CD14-positive monocyte (primary cell): Measurements from ENCODE around the gene HCST. TPM values are rescaled to one million over a fixed set of nuclear protein-coding genes. Genes with fewer than 3 reads are reported as not detected.
A peak's percentile ranks its signal among the peaks of the same experiment; 100 is the strongest.

Source experiments
- DNase-seq, 3 donors: peaks; one replicate each; pipeline ENCODE4 v3.0.0-alpha.2; 2011 to 2022
- H2AFZ ChIP-seq: 2 replicates; pipeline ENCODE4 v1.6.0; 2012; ENCODE audit warnings: mild to moderate bottlenecking, low read depth, low read length, inconsistent platforms; ENCODE audit not compliant: insufficient read depth, poor library complexity, severe bottlenecking
- H3K27ac ChIP-seq, 2 donors: 1 replicate in 1 of 2; 2 replicates in 1 of 2; pipeline ENCODE4 v1.5.1; 2012 to 2013; ENCODE audit warnings: low read length in 2 of 2, control low read depth in 1 of 2, inconsistent platforms in 1 of 2, low read depth in 1 of 2, mild to moderate bottlenecking in 1 of 2
- H3K27me3 ChIP-seq, 2 donors: one replicate each; pipeline versions ENCODE4 v1.6.0 to v1.6.1; 2011 to 2013; ENCODE audit warnings: low read length in 2 of 2; ENCODE audit not compliant: control insufficient read depth in 2 of 2, insufficient read depth in 2 of 2
- H3K36me3 ChIP-seq, 2 donors: replicated peaks in 1 of 2; 1 replicate in 1 of 2; 2 replicates in 1 of 2; pipeline versions ENCODE4 v1.5.1 to v1.6.1; 2012 to 2013; ENCODE audit warnings: low read length in 2 of 2, control low read depth in 1 of 2, inconsistent platforms in 1 of 2, mild to moderate bottlenecking in 1 of 2; ENCODE audit not compliant: insufficient read depth in 2 of 2, control insufficient read depth in 1 of 2
- H3K4me1 ChIP-seq, 2 donors: 1 replicate in 1 of 2; 2 replicates in 1 of 2; pipeline versions ENCODE4 v1.5.1 to v1.6.1; 2012 to 2013; ENCODE audit warnings: low read length in 2 of 2, control low read depth in 1 of 2, inconsistent platforms in 1 of 2, mild to moderate bottlenecking in 1 of 2, moderate library complexity in 1 of 2; ENCODE audit not compliant: insufficient read depth in 2 of 2, control insufficient read depth in 1 of 2
- H3K4me2 ChIP-seq: replicated peaks from 2 replicates; pipeline ENCODE3; 2012; ENCODE audit warnings: low read length, moderate library complexity, mild to moderate bottlenecking; ENCODE audit not compliant: poor library complexity, severe bottlenecking; ENCODE audit errors: extremely low read depth
- H3K4me3 ChIP-seq, 3 experiments: fragments of 200-600 bp in 1 of 3; sonication (generic) in 1 of 3; replicated peaks in 1 of 3; 1 replicate in 2 of 3; 2 replicates in 1 of 3; pipeline ENCODE4 v1.5.1; 2011 to 2013; ENCODE audit warnings: low read length in 3 of 3, mild to moderate bottlenecking in 3 of 3, control low read depth in 2 of 3, low read depth in 2 of 3, inconsistent platforms in 1 of 3, moderate library complexity in 1 of 3
- H3K79me2 ChIP-seq: 2 replicates; pipeline ENCODE4 v1.6.0; 2012; ENCODE audit warnings: mild to moderate bottlenecking, control low read depth, inconsistent platforms, low read length, moderate library complexity; ENCODE audit not compliant: insufficient read depth
- H3K9ac ChIP-seq: 2 replicates; pipeline ENCODE4 v1.6.0; 2017; ENCODE audit warnings: low read length, mild to moderate bottlenecking; ENCODE audit not compliant: insufficient read depth, poor library complexity, severe bottlenecking
- H3K9me3 ChIP-seq, 2 donors: replicated peaks in 1 of 2; 1 replicate in 1 of 2; 2 replicates in 1 of 2; pipeline versions ENCODE4 v1.5.1 to v1.6.1; 2012 to 2013; ENCODE audit warnings: low read length in 2 of 2, control low read depth in 1 of 2; ENCODE audit not compliant: control insufficient read depth in 1 of 2, insufficient read depth in 1 of 2
- H4K20me1 ChIP-seq: 2 replicates; pipeline ENCODE4 v1.6.0; 2012; ENCODE audit warnings: mild to moderate bottlenecking, low read length, control low read depth, moderate library complexity; ENCODE audit not compliant: insufficient read depth
- H3K27ac Mint-ChIP-seq, 7 donors: one replicate each; pipeline ENCODE4 v1.8.0; 2020; ENCODE audit warnings: mild to moderate bottlenecking in 7 of 7, mixed read lengths in 7 of 7, moderate library complexity in 6 of 7, inconsistent platforms in 2 of 7
- H3K27me3 Mint-ChIP-seq, 3 donors: one replicate each; pipeline ENCODE4 v1.8.0; 2021 to 2022; ENCODE audit warnings: low read depth in 3 of 3, mild to moderate bottlenecking in 3 of 3, mixed read lengths in 3 of 3, moderate library complexity in 3 of 3, inconsistent platforms in 1 of 3
- H3K36me3 Mint-ChIP-seq, 2 donors: one replicate each; pipeline ENCODE4 v1.8.0; 2020; ENCODE audit warnings: mixed read lengths in 2 of 2, inconsistent platforms in 1 of 2, mild to moderate bottlenecking in 1 of 2
- H3K4me1 Mint-ChIP-seq: one replicate; pipeline ENCODE4 v1.8.0; 2020; ENCODE audit warnings: mild to moderate bottlenecking, mixed read lengths
- H3K4me3 Mint-ChIP-seq, 2 donors: one replicate each; pipeline ENCODE4 v1.8.0; 2020; ENCODE audit warnings: mild to moderate bottlenecking in 2 of 2, mixed read lengths in 2 of 2, moderate library complexity in 1 of 2
- H3K9me3 Mint-ChIP-seq, 7 donors: one replicate each; pipeline ENCODE4 v1.8.0; 2020 to 2022; ENCODE audit warnings: mixed read lengths in 7 of 7, mild to moderate bottlenecking in 6 of 7, moderate library complexity in 6 of 7, inconsistent platforms in 2 of 7
- WGBS: methylation state at CpG from one replicate; pipeline ENCODE4 v1.1.5; 2013; ENCODE audit warnings: missing lambda C conversion rate; ENCODE audit not compliant: insufficient coverage; 5-methylcytosine and 5-hydroxymethylcytosine counted together
- intact Hi-C, 2 donors: fragments of 100-400 bp; cut with micrococcal nuclease; formaldehyde crosslinking; loops; one replicate each; pipeline versions ENCODE4 v1.15.0 to v1.15.1; 2023
- polyA plus RNA-seq, 3 donors: library from polyadenylated mRNA; depleted of rRNA in 1 of 3; unstranded in 2 of 3; stranded (reverse) in 1 of 3; fragments of 300-500 nt in 2 of 3; fragments of >200 nt in 1 of 3; fragmentation: Illumina TruSeq in 2 of 3; gene quantifications; 1 replicate in 2 of 3; 2 replicates in 1 of 3; pipeline ENCODE4 v1.2.3, GENCODE V29; 2012 to 2021
- TF ChIP-seq, protein P1 (sequence below): fragments of 200-600 bp; IDR thresholded peaks from one replicate; pipeline ENCODE4 v1.8.0; 2022; ENCODE audit warnings: antibody characterized with exemption, mild to moderate bottlenecking

Gene HCST
- polyA plus RNA-seq, 3 donors = 264 to 829 (median 594) TPM

DNA sequence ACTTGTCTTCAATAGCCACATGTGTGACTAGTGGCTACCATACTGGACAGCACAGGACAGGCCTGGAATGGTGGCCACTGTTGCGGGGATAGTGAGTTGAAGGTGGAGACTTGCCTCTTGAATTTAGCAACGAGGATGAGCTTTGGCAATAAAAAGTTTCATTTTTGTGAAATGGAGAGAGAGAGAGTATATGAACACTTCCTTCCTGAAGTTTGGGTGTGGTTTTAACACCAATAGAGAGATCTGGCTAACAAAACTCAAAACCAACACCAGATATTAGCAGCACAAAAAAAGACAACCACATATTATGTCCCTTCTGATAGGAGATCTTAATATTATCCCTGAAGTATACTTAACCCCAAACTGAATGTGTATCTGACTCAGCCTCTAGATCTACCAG lies 27.5 kb downstream of the HCST start:
- Histone ChIP-seq H3K4me3 (peak overlapping the region in 1 of 3 experiments; percentile 71), H3K4me1 (peaks cover 44 to 50% of the 10 kb centered on the region in 2 donors), H2AFZ (peak overlapping the region; percentile 37), H4K20me1 (no peaks in the 10 kb centered on the region), H3K36me3 (no peaks in the 10 kb centered on the region), H3K27ac (peak overlapping the region; percentile 72 to 78), H3K4me2 (peak overlapping the region; percentile 65), H3K27me3 (peaks cover 0 to 4% of the 10 kb centered on the region in 2 donors), H3K9ac (no peak overlapping the region), H3K79me2 (peaks cover 17% of the 10 kb centered on the region), H3K9me3 (peaks cover 6 to 10% of the 10 kb centered on the region in 2 donors)
- peak; percentile 32 to 57 (median 52) for DNase-seq
- TF ChIP-seq, protein P1, sequence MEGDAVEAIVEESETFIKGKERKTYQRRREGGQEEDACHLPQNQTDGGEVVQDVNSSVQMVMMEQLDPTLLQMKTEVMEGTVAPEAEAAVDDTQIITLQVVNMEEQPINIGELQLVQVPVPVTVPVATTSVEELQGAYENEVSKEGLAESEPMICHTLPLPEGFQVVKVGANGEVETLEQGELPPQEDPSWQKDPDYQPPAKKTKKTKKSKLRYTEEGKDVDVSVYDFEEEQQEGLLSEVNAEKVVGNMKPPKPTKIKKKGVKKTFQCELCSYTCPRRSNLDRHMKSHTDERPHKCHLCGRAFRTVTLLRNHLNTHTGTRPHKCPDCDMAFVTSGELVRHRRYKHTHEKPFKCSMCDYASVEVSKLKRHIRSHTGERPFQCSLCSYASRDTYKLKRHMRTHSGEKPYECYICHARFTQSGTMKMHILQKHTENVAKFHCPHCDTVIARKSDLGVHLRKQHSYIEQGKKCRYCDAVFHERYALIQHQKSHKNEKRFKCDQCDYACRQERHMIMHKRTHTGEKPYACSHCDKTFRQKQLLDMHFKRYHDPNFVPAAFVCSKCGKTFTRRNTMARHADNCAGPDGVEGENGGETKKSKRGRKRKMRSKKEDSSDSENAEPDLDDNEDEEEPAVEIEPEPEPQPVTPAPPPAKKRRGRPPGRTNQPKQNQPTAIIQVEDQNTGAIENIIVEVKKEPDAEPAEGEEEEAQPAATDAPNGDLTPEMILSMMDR = no peak
- Mint-ChIP-seq H3K9me3 (peaks cover 7 to 13% (median 12%) of the 10 kb centered on the region in 7 donors), H3K4me1 (peaks cover 45% of the 10 kb centered on the region), H3K27ac (peak overlapping the region; percentile 92 to 98 (median 95)), H3K27me3 (peaks cover 5 to 14% (median 8%) of the 10 kb centered on the region in 3 donors), H3K4me3 (peak overlapping the region; percentile 43 to 88), H3K36me3 (peaks cover 8 to 12% of the 10 kb centered on the region in 2 donors)
- no CpG with 5 or more reads among the region's 2 CpGs for WGBS
- intact Hi-C loops = loop anchor here (2.0 to 5.0 kb wide), 5 partner anchors 13 to 238 kb away; partner anchors contain the start of genes NFKBID (in 1 of the 2), PSENEN (in 1 of the 2) and U2AF1L4 (in 1 of the 2)

DNA sequence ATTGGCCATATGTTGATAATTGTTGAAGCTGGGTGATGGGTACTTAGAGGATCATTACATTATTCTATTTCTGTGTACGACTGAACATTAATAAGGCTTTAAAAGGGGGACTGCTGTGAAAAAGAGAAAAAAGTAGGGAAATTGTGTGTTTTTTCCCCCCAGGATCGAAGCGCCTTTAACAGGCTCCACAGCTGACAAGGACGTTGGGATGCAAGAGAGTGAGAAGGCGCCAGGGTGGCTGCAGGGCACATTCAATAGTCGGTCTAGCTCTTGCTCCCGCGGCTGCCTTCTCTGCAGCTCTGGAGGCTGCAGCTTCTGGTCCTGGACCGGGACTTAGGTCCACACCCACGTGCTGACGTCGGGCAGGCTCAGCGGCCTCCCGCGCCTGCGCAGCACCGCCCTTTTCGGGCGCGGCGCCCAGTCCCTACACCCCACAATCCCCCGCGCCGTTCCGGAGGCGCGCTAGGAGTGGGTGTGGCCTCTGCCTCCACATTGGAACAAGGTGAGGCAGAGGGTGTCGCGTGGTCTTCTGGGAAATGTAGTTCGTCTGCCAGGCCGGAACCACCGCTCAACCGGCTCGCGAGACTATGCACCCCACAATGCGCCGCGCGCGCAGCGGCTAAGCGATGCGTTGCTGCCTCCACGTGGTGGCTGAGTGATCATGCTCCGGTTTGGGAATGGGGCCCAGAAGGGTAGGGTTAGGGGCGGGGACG lies 29.0 kb downstream of the HCST start:
- H3K9ac ChIP-seq = no peak overlapping the region
- 0% methylated on average over 44 of the region's 47 CpGs for WGBS
- H3K27ac ChIP-seq = peak overlapping the region; percentile 73 to 77
- Mint-ChIP-seq H3K27ac (peak overlapping the region; percentile 92 to 98 (median 95)), H3K4me1 (peaks cover 46% of the 10 kb centered on the region), H3K9me3 (peaks cover 0 to 3% (median 0%) of the 10 kb centered on the region in 7 donors), H3K36me3 (peaks cover 0 to 4% of the 10 kb centered on the region in 2 donors), H3K27me3 (peaks cover 18 to 26% (median 20%) of the 10 kb centered on the region in 3 donors), H3K4me3 (peak overlapping the region; percentile 68 to 72)
- H3K36me3 ChIP-seq = no peaks in the 10 kb centered on the region
- H3K4me2 ChIP-seq = peak overlapping the region; percentile 70
- H3K4me3 ChIP-seq = peak overlapping the region; percentile 11 to 71 (median 31)
- TF ChIP-seq, protein P1 = peak; percentile 86
- no peak overlapping the region for H2AFZ ChIP-seq
- H3K27me3 ChIP-seq = peaks cover 7 to 17% of the 10 kb centered on the region in 2 donors
- H3K9me3 ChIP-seq = no peaks in the 10 kb centered on the region
- peak; percentile 100 for DNase-seq
- H4K20me1 ChIP-seq = no peaks in the 10 kb centered on the region
- H3K4me1 ChIP-seq = peaks cover 44 to 53% of the 10 kb centered on the region in 2 donors
- peaks cover 17% of the 10 kb centered on the region for H3K79me2 ChIP-seq
- intact Hi-C loops = loop anchor here (1.0 to 5.0 kb wide), 7 partner anchors 15 to 239 kb away; partner anchors contain the start of genes NFKBID (in 1 of the 2), PSENEN (in 1 of the 2) and U2AF1L4 (in 1 of the 2)
